ENCODE data around the gene TREH. TPM values are rescaled to one million over a fixed set of nuclear protein-coding genes. Genes with fewer than 3 reads are reported as not detected.
"Not testable (repeated sequence)": the region's sequence is repeated elsewhere in the genome, so short reads cannot be mapped to it uniquely, and the experiment has no call there.

The TREH gene, protein sequence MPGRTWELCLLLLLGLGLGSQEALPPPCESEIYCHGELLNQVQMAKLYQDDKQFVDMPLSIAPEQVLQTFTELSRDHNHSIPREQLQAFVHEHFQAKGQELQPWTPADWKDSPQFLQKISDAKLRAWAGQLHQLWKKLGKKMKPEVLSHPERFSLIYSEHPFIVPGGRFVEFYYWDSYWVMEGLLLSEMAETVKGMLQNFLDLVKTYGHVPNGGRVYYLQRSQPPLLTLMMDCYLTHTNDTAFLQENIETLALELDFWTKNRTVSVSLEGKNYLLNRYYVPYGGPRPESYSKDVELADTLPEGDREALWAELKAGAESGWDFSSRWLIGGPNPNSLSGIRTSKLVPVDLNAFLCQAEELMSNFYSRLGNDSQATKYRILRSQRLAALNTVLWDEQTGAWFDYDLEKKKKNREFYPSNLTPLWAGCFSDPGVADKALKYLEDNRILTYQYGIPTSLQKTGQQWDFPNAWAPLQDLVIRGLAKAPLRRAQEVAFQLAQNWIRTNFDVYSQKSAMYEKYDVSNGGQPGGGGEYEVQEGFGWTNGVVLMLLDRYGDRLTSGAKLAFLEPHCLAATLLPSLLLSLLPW
- not detected in 2 replicates for total RNA-seq (2014; rRNA removed; shearing (Covaris generic))

DNA sequence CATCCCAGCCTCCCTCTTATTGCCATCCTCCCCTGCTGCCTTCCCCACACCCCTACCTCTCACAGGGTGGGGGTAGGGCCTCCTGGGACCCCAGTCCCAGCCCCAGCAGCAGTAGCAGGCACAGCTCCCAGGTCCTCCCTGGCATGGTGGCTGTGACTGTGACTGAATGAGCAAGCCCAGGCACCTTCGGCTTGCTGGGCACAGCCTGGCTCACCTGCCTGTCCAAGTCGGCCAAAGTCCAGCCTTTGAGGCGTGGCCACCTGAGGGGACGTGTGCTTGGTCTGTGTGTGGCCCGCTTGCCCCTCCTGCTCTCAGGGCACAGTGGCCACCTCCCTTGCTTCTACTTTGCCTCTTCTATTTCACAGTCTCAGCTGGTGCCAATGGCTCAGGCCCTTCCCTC, at the start of gene TREH:
Gene TREH (minus strand): TSS at position 168 of the 400 bp plus-strand sequence. CDS start 23 bp downstream, at position 145.
- DNase-seq (ENCODE audit: low spot score): no peak

DNA sequence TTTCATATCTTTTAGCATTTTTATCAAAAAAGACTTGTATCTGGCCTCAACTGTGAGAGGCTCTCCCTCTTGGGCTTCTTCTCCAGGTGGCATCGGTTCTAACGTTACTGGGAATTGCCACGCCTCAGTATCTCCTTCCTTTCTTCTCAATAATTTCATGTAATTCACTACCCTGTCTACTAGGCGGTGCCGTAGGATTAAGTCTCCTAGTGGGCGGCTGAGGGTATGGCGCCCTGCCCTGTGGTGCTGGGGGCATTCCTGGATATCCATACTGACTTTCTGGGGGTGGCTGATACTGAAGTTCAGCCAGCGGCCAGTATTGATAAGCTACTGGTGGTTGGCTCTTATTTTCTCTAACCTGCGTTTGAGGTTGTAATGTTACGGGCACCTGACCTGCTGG, 48.7 kb upstream of the TREH start:
- DNase-seq (ENCODE audit: low spot score): not testable (repeated sequence)

DNA sequence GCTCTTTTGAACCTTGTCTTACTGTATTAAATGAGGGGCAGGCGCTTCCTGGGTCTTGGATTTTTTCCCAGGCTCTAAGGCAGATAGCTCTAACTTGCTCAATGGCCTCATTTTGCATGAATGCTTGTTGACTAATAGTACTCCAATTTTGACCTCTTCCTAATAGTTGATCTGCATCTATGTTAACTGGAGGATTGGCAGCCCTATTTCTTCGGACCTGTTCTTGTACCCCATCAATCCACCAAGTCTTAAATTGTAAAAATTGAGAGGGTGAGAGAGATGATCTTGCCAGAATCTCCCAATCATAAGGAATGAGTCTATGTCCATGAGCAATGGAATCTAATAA, 48.2 kb upstream of the TREH start:
- DNase-seq (ENCODE audit: low spot score): not testable (repeated sequence)

DNA sequence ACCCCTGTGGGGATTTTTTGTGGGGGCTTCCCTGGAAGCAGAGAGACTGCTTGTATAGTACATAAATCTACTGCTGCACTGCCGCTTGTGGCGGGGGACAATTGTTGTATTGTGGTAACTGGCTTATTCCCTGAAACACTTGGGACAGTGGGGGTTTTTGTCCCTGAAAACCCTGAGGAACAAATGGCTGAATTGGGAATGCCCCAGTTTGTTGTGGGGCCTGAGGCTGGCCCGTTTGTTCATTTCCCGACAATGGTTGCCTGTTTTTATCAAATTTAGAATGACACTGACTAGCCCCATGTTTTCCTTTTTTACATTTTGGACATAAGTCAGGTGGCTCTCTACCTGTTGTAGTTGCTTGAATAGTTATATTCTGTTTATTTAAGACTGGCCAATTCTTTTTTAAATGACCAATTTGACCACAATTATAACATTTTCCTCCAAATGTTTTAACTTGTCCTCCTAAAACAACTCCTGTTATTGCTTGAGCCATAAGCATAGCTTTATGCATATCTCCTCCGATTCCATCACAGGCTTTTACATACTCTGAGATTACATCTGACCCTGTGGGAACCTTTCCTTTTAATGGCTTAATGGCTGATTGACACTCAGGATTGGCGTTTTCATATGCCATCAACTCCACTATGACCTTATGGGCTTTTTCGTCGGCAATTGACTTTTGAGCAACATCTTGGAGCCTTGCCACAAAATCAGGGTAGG, 47.7 kb upstream of the TREH start:
- DNase-seq (ENCODE audit: low spot score): not testable (repeated sequence)

DNA sequence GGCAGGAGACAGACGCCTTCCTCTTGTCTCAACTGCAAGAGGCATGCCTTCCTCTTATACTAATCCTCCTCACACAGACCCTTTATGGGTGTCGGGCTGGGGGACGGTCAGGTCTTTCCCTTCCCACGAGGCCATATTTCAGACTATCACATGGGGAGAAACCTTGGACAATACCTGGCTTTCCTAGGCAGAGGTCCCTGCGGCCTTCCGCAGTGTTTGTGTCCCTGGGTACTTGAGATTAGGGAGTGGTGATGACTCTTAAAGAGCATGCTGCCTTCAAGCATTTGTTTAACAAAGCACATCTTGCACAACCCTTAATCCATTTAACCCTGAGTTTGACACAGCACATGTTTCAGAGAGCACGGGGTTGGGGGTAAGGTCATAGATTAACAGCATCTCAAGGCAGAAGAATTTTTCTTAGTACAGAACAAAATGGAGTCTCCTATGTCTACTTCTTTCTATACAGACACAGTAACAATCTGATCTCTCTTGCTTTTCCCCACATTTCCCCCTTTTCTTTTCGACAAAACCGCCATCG, 42.1 kb upstream of the TREH start:
- not testable (repeated sequence) for DNase-seq (ENCODE audit: low spot score)

DNA sequence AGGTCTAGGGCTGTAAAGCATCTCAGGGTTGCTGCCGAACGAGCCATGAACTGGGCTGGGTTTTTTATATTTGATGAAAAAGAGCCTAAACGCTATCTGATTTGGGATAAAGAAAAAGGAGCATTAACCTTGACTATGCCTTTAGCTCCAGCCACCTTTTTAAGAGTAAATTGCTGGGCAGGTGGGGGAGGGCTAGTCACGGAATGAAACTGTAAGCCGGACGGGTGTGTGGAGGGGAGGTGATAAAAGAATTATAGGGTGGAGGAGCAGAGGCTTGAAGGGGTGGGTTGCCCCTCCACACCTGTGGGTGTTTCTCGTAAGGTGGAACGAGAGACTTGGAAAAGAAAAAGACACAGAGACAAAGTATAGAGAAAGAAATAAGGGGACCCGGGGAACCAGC, 41.3 kb upstream of the TREH start:
- not testable (repeated sequence) for DNase-seq (ENCODE audit: low spot score)

DNA sequence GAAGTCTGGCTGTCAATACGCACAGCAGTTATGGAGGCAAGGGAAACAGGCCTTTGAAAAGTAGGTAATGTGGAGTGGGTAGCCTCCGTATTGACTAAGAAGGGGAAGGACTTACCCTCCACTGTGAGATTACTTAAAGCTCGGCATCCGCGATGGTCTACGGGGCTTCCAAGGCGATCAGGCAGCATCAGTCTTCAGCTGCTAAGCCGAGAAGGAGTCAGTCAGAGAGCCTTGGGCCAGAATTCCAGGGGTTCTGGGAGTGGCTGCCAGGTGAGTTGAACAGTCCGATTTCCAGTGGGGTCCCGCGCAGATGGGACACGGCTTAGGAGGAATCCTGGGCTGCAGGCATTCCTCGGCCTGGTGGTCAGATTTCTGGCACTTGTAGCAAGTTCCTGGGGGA, 40.6 kb upstream of the TREH start:
- not testable (repeated sequence) for DNase-seq (ENCODE audit: low spot score)

DNA sequence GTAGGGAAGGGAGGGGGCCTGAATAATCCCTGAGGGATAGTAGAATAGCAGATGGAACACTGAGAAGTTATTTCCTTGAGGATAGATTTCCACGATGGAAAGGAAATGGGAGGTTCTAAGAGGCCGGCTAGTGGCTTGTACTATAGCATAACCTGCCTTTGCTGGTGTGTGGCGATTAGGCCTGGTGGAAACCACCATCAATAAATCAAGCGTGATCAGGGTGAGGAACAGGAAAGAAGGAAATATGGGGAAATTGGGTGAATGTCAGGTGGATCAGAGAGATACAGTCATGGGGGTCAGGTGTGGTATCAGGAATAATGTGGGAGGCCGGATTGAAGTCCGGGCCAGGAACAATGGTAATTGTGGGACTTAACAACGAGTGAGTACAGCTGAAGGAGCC, 39.1 kb upstream of the TREH start:
- not testable (repeated sequence) for DNase-seq (ENCODE audit: low spot score)

DNA sequence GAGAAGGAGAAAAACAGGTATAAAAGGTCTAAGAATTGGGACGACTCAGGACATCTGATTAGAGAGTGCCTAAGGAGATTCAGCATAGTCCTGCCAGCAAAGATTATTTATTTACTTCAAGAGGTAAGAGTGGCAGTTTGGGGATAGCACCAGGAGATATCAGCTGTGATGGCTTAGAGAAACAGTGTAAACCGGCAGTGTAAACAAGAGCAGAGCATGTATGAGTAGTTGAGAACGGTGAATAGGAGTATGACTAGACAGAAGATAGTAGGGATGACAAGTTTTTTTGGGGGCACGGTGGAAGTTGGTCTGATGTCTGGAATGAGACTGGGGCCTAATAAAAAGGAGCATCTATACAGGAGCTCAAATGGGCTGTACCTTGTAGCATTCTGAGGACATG, 38.3 kb upstream of the TREH start:
- not testable (repeated sequence) for DNase-seq (ENCODE audit: low spot score)

DNA sequence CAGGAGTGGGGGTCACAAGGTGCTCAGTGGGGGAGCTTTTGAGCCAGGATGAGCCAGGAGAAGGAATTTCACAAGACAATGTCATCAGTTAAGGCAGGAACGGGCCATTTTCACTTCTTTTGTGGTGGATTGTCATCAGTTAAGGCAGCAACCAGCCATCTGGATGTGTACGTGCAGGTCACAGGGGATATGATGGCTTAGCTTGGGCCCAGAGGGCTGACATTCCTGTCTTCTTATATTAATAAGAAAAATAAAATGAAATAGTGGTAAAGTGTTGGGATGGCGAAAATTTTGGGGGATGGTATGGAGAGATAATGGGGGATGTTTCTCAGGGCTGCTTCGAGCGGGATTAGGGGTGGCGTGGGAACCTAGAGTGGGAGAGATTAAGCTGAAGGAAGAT, 37.8 kb upstream of the TREH start:
- not testable (repeated sequence) for DNase-seq (ENCODE audit: low spot score)

DNA sequence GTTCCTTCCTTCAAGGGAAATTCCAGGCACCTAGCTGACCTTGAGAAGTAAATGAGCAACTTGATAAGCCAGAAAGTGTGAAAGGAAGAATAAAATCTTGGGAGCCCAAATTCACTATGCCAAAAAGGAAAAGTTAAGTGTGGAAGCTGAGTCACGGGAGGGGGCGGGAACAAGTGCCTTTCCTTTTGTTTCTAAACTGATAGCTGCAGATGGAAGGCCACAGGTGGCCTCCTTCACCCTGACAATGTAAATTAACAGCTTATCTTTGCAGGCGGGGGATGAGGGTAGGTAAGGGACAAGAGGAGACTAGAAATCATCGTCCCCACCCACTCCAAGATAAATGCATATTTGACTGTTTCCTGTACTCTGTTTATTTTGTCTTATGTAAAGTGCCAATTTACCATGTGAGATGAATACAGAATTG, 36.4 kb upstream of the TREH start:
- no peak for DNase-seq (ENCODE audit: low spot score)

DNA sequence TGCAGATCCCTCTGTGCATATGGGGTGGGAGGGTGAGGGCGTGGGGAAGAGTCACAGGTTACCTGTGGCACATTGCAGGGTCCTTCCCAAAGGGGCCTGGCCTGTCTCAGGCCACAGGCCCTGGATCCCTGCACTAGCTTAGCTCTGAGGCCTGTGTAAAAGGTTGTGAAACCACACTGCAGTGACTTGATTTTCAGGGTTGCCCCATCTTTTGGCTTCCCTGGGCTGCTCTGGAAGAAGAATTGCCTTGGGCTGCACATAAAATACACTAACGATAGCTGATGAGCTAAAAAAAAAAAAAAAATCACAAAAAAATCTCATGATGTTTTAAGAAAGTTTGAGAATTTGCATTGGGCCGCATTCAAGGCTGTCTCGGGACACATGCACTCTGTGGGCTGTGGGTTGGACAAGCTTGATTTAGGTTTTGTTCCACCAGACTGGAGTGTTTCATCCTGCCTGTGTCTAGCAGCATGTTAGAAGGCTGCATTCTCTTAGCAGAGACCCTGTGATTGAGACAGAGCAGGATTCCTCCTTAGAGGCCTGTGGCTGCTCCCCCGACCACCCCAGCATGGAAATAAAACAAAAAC, 35.9 kb upstream of the TREH start:
- no peak for DNase-seq (ENCODE audit: low spot score)

DNA sequence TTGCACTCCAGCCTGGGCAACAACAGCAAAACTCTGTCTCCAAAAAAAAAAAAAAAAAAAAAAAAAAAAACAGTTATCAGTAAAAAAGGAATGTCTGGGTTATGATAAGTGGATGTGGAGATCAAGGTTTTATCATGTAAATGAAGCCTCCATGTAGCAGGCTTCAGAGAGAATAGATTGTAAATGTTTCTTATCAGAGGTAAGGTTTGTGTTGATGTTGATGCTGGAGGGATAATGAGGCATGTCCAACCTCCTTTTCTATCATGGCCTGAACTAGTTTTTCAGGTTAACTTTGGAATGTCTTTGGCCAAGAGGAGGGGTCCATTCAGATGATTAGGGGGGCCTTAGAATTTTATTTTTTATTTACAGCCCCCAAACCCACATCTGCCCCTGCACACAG, 35.4 kb upstream of the TREH start:
- no peak for DNase-seq (ENCODE audit: low spot score)

DNA sequence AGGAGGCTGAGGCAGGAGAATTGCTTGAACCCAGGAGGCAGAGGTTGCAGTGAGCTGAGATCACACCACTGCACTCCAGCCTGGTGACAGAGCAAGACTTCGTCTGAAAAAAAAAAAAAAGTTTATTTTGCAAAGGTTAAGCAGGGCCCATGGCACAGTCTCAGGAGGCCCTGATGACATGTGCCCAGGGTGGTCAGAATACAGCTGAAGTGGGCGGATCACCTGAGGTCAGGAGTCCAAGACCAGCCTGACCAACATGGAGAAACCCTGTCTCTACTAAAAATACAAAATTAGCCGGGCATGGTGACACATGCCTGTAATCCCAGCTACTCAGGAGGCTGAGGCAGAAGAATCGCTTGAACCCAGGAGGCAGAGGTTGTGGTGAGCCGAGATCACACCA, 35.0 kb upstream of the TREH start:
- not testable (repeated sequence) for DNase-seq (ENCODE audit: low spot score)

DNA sequence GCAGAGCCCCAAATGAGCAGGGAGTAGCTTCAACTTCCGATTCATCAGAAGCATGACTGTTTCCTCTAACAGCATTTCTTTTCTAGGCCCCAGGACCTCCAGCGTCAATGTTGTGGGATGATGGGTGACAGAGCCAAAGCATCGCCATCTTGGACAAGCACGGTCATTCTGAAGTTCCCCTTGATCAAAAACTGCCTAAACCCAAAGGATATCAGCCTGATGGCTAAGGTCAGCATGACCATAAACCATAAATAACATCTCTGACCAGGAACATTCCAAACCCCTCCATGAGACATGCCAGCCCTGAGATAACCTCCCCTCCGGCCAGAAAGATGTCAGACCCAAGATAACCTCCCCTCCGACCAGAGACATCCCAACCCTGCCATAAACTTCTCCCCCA, 28.8 kb upstream of the TREH start:
- no peak for DNase-seq (ENCODE audit: low spot score)

DNA sequence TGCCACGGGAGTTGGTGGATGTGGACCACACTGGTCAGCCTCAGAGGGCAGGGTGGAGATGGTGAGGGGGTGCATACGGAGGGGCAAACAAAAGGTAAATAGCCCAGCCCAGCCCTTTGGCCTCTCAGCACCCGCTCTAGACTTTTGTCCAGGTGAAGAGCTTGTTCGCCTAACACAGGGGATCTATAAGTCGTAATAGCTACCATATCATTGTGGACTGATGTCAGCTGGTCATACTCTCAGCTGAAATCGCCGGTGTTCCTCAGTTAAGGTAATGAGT, 27.0 kb upstream of the TREH start:
- no peak for DNase-seq (ENCODE audit: low spot score)

DNA sequence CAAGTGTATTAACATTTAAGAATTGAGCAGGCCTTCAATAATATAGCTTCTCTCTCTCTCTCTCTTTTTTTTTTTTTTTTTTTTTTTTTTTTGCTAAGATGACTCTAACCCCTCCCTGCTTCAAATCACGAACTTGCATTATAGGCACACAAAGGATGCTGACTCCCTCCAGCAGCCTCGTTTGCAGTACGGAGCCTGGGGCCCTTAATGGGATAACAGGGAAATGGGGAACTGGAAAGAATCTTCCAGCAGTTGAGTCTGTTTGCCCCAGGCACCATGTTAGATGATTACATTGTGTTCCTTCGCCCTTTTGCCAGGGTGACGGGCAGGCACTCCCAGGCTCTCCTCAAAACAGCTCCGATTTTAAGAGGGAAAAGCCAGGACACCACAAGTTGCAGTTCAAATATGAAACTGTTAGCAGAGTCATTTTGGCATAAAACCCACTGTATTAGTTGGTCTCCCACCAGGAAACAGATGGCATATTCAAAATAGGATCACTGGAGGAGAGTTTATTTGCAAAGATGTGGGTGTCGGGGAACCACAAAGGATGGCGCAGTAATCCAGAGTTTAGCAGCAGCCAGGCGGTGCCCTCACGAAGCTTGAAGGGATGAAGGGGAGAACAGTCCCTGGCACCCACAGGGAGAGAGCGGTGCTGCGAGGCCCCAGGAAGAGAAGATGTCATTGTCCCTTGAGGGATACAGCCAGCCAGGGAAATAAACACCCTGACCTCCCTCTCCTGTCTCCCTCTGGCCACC, 26.5 kb upstream of the TREH start:
- no peak for DNase-seq (ENCODE audit: low spot score)

DNA sequence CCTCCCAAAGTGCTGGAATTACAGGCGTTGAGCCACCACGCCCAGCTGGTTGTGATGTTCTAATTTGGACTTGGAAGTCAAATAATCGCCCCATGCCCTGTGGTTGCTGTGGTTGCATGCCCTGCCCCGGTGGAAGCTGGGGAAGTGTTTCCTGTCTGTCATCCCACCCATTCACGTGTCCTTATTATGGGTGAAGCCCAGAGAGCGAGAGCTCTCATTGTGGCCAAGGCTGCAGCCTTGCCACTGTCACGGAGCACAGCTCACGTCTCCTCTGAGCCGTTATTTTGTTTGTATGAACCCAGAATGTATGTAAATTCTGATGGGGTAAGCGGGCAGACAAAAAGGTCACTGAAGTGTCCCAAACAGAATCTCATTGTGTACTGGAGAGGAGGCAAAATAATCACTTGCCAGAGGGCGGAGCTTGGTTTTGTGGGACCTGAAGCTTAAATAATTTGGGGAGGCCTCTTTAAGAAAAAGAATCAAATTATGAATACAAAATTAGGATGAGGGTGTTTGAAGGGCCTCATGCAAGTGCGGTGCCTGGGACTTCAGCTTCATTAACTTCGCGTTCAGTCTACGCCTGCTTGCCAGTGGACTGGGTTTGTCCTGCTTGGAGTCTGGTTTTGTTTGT, 25.8 kb upstream of the TREH start:
- peak; percentile 66 for DNase-seq (ENCODE audit: low spot score)

DNA sequence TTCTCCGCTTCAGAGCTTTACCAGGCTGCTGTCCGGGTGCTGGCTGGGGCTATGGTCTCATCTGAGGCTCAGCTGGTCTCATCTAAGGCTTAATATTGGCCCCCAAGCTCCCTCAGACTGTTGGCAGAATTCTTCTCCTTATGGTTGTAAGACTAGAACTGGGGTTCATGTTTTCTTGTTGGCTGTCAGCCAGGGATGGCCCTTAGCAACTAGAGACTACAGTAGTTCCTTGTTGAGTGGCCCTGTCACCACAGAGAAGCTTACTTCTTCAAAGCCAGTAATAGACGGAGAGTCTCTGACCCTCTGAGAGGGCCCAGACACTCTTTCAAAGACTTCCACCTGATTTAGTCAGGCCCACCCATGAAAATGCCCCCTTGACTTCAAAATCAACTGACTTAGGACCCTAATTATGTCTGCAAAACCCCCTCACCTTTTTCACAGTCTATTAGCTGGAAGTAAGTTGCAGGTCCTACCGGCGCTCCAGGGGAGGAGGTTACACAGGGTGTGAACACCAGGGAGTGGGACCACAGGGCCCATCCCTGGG, 24.2 kb upstream of the TREH start:
- DNase-seq (ENCODE audit: low spot score): no peak

DNA sequence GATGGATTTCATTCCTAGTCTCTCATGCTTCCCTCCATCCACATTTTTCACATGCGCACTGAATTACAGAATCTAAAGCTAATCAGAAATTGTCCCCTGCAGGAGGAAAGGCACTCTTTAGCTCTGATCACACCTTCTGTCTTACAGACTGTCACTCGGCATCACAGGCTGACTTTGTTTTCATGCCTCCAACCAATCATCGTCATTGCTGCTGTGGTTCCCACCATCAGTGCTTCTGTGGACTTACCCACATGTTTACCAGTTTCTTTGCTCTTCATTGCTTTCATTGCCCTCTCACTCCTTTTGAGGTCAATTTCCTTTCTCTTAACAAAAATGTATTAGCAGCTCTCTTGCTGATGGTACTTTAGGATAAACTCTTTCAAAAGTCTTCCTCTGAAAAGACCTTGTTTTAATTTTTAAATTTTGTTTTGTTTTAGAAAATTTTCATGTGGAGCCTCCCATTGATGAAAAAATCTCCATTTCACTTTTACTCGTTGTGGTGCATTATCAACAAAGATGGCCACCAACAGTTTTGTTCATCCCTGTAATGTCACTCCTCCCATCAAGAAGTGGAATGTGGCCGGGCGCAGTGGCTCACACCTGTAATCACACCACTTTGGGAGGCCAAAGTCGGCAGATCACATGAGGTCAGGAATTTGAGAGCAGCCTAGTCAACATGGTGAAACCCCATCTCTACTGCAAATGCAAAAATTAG, 20.2 kb upstream of the TREH start:
- no peak for DNase-seq (ENCODE audit: low spot score)

All from H4 (cell line).